Heart right ventricle (tissue), 16 donors: Measurements from ENCODE around the gene ARHGEF12. TPM values are rescaled to one million over a fixed set of nuclear protein-coding genes. Genes with fewer than 3 reads are reported as not detected.

Source experiments
- ATAC-seq, 8 donors: fragments of 200-7000 bp; cut with Tn5 transposase; one replicate each; pipeline ENCODE4 v1.9.1; 2020; ENCODE audit warnings: mild to moderate bottlenecking in 8 of 8, moderate library complexity in 8 of 8, moderate number of reproducible peaks in 1 of 8
- DNase-seq, 2 donors: peaks; one replicate each; pipeline ENCODE4 v3.0.0-alpha.2; 2020
- H3K27ac ChIP-seq, 10 donors: fragments of 200-600 bp; sonication (generic) in 2 of 10; one replicate each; pipeline versions ENCODE4 v1.5.0 to v1.8.0; 2020 to 2022; ENCODE audit warnings: mild to moderate bottlenecking in 3 of 10
- H3K27me3 ChIP-seq, 7 donors: fragments of 200-600 bp; one replicate each; pipeline ENCODE4 v1.8.0; 2021 to 2022; ENCODE audit warnings: mild to moderate bottlenecking in 2 of 7
- H3K36me3 ChIP-seq, 9 donors: fragments of 200-600 bp; sonication (generic) in 1 of 9; one replicate each; pipeline versions ENCODE4 v1.5.0 to v1.8.0; 2020 to 2022; ENCODE audit warnings: mild to moderate bottlenecking in 2 of 9
- H3K4me1 ChIP-seq, 9 donors: fragments of 200-600 bp; sonication (generic) in 1 of 9; one replicate each; pipeline versions ENCODE4 v1.5.0 to v1.8.0; 2020 to 2022; ENCODE audit warnings: mild to moderate bottlenecking in 4 of 9
- H3K4me3 ChIP-seq, 10 donors: fragments of 200-600 bp; sonication (generic) in 2 of 10; one replicate each; pipeline versions ENCODE4 v1.5.0 to v1.8.0; 2020 to 2022; ENCODE audit warnings: mild to moderate bottlenecking in 7 of 10, moderate library complexity in 2 of 10
- H3K9me3 ChIP-seq, 11 donors: fragments of 200-600 bp in 10 of 11; sonication (generic) in 2 of 11; one replicate each; pipeline versions ENCODE4 v1.5.0 to v1.8.0; 2013 to 2022; ENCODE audit warnings: mild to moderate bottlenecking in 2 of 11, control low read depth in 1 of 11, moderate library complexity in 1 of 11
- WGBS, 2 donors: extraction: QIAGEN DNeasy Blood & Tissue Kit; methylation state at CpG; one replicate each; pipeline ENCODE4 v1.1.7; 2013; ENCODE audit warnings: inconsistent platforms in 1 of 2; 5-methylcytosine and 5-hydroxymethylcytosine counted together
- intact Hi-C, 10 donors: fragments of 100-400 bp; cut with DNase I; formaldehyde crosslinking; loops; one replicate each; pipeline versions ENCODE4 v1.11.1 to v1.14.2; 2022
- polyA plus RNA-seq, 2 donors: library from polyadenylated mRNA; stranded (reverse); fragments of 200-250 nt; gene quantifications; one replicate each; pipeline ENCODE4 v1.2.3, GENCODE V29; 2013
- total RNA-seq, 10 donors: library from RNA; stranded (reverse); fragmentation: NEBNext Ultra II Directional in 3 of 10; extraction: Animal tissue kit (Norgen Biotek cat#: 25700) in 3 of 10; gene quantifications; one replicate each; pipeline versions ENCODE4 v1.2.1 to v1.2.4, GENCODE V29; 2021 to 2023
- TF ChIP-seq, protein P1 (sequence below), 9 donors: fragments of 200-600 bp; sonication (generic) in 2 of 9; IDR thresholded peaks; one replicate each; pipeline versions ENCODE4 v1.5.0 to v1.8.0; 2021 to 2022; ENCODE audit warnings: antibody characterized with exemption in 9 of 9, mild to moderate bottlenecking in 5 of 9, moderate library complexity in 1 of 9
- donor health status: Arrhythmogenic right ventricular cardiomyopathy.
- donor health status: ischemic (EF 13 %, LVEDD 7.1; RV severe dilation, severe dysfunction).
- donor health status: healthy with polysubstance abuse.
- donor health status: DM: no; HTN: yes; CAD: no.
- donor health status: DM: no; HTN: no; CAD: no.
- donor health status: ischemic (EF 25% LVEDD 6.9; RV normal size, moderate dysfunction).
- donor health status: ischemic (EF 25% LVEDD 5.7; RV mildly dilated, moderate dysfunction).
- donor health status: healthy.
- donor health status: DM: yes; HTN: yes; CAD: no.
- donor health status: Ischemic cardiomyopathy.
- donor health status: ischemic (EF 35%, LVEDD 5.7; RV mildly dilated, moderate dysfunction).
- donor health status: nonischemic (EF 11% LVEDD 7.7; RV severe dilation, severe dysfunction).
- donor health status: DM: yes; HTN: yes; CAD: no.
- donor health status: PGD.
- donor health status: ischemic (EF 29% LVEDD 5.4; RV normal size, mild dysfunction).
- donor health status: nonischemic (EF 23%, LVEDD 6.1; RV moderate dilation, normal function).

The ARHGEF12 gene
- total and polyA plus RNA-seq, 12 donors: 20.0 to 155 (median 110) TPM

DNA sequence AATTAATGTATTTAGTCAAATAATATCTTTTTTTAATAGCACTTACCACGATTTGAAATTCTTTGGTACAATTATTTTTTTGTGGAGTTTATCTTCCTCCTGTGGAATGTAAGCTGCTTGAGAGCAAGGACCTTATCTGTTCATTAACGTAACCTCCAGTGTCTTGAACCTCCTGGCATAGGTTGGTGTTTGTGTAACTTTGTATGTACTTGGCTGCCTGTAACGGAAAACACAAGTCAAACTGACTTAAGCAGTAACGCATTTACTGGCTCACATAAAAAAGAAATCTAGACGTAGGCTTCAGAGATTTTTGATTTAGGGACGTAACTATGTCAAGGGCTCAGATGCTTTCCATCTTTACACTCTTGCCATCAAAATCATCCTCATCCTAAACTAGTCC, 56.1 kb downstream of the ARHGEF12 start:
- Histone ChIP-seq H3K9me3 (peaks cover 0 to 11% (median 0%) of the 10 kb centered on the region in 11 donors), H3K36me3 (no peaks in the 10 kb centered on the region), H3K27me3 (no peaks in the 10 kb centered on the region), H3K4me3 (no peak overlapping the region), H3K4me1 (peaks cover 4 to 64% (median 42%) of the 10 kb centered on the region in 9 donors), H3K27ac (peak overlapping the region in 6 of 10 donors; percentile 19 to 69 (median 36))
- TF ChIP-seq, protein P1, sequence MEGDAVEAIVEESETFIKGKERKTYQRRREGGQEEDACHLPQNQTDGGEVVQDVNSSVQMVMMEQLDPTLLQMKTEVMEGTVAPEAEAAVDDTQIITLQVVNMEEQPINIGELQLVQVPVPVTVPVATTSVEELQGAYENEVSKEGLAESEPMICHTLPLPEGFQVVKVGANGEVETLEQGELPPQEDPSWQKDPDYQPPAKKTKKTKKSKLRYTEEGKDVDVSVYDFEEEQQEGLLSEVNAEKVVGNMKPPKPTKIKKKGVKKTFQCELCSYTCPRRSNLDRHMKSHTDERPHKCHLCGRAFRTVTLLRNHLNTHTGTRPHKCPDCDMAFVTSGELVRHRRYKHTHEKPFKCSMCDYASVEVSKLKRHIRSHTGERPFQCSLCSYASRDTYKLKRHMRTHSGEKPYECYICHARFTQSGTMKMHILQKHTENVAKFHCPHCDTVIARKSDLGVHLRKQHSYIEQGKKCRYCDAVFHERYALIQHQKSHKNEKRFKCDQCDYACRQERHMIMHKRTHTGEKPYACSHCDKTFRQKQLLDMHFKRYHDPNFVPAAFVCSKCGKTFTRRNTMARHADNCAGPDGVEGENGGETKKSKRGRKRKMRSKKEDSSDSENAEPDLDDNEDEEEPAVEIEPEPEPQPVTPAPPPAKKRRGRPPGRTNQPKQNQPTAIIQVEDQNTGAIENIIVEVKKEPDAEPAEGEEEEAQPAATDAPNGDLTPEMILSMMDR (IDR thresholded peaks at IDR 0.05): no peak
- intact Hi-C loops: loop anchor here in 3 of 10 donors (5.0 kb wide), 1 partner anchor 55 kb away; the partner anchor contains the start of gene ARHGEF12 (in 3 of the 3)
- 37% methylated on average over 6 of the region's 6 CpGs for WGBS, 2 donors
- peak in 3 of 8 donors; percentile 60 to 74 (median 69) for ATAC-seq
- DNase-seq: no peak

- DNase-seq (no peak), ATAC-seq (no peak)
- no peaks in the 10 kb centered on the region for H3K36me3 ChIP-seq
- WGBS, 2 donors: 79 to 89% methylated on average over 2 of the region's 2 CpGs
- H3K27ac ChIP-seq: peak overlapping the region in 4 of 10 donors; percentile 30 to 69 (median 54)
- TF ChIP-seq, protein P1 (IDR thresholded peaks at IDR 0.05): no peak
- H3K9me3 ChIP-seq: peaks cover 0 to 11% (median 0%) of the 10 kb centered on the region in 11 donors
- intact Hi-C loops: loop anchor here in 3 of 10 donors (5.0 kb wide), 1 partner anchor 55 kb away; the partner anchor contains the start of gene ARHGEF12 (in 3 of the 3)
- peaks cover 4 to 64% (median 47%) of the 10 kb centered on the region in 9 donors for H3K4me1 ChIP-seq
- no peak overlapping the region for H3K4me3 ChIP-seq
- H3K27me3 ChIP-seq: no peaks in the 10 kb centered on the region
Observed at GRCh38 chr11:120392793-120393192, 56.6 kb downstream of the ARHGEF12 start.

DNA sequence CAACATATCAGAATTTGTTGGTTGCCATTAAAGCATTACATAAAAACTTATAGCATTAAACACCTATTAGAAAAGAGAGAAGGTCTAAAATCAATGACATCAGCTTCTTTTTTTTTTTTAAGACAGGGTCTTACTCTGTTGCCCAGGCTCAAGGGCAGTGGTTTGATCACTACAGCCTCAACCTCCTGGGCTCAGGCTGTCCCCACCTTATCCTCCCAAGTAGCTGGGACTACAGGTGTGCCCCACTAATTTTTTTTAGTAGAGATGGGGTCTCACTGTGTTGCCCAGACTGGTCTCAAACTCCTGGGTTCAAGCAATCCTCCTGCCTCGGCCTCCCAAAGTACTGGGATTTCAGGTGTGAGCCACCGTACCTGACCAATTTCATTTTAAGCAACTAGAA, 57.9 kb downstream of the ARHGEF12 start:
- TF ChIP-seq, protein P1 (IDR thresholded peaks at IDR 0.05): no peak
- WGBS, 2 donors: 95 to 97% methylated on average over 2 of the region's 2 CpGs
- Histone ChIP-seq H3K4me1 (peaks cover 4 to 75% (median 52%) of the 10 kb centered on the region in 9 donors), H3K9me3 (peaks cover 0 to 11% (median 0%) of the 10 kb centered on the region in 11 donors), H3K27ac (no peak overlapping the region), H3K27me3 (peaks cover 0 to 6% (median 0%) of the 10 kb centered on the region in 7 donors), H3K36me3 (no peaks in the 10 kb centered on the region), H3K4me3 (no peak overlapping the region)
- ATAC-seq: no peak
- intact Hi-C loops: loop anchor here in 3 of 10 donors (5.0 kb wide), 1 partner anchor 57 kb away; the partner anchor contains the start of gene ARHGEF12 (in 3 of the 3)
- DNase-seq: no peak

GRCh38 chr11:120395778-120396177, 59.6 kb downstream of the ARHGEF12 start:
- Histone ChIP-seq H3K9me3 (peaks cover 0 to 5% (median 0%) of the 10 kb centered on the region in 11 donors), H3K36me3 (no peaks in the 10 kb centered on the region), H3K4me1 (peaks cover 4 to 83% (median 58%) of the 10 kb centered on the region in 9 donors), H3K4me3 (no peak overlapping the region), H3K27me3 (peaks cover 0 to 6% (median 0%) of the 10 kb centered on the region in 7 donors), H3K27ac (no peak overlapping the region)
- DNase-seq (no peak), ATAC-seq (no peak)
- intact Hi-C loops: no loop called here
- TF ChIP-seq, protein P1 (IDR thresholded peaks at IDR 0.05): no peak
- 94 to 96% methylated on average over 3 of the region's 3 CpGs for WGBS, 2 donors
